HG03439 (cell line): ENCODE measurements around the gene GPBP1.
A peak's percentile ranks its signal among the peaks of the same experiment; 100 is the strongest.
"Not testable (repeated sequence)": the region's sequence is repeated elsewhere in the genome, so short reads cannot be mapped to it uniquely, and the experiment has no call there.

ENCODE experiments used
- ATAC-seq: cut with Tn5 transposase; IDR thresholded peaks from one replicate; pipeline ENCODE4 v1.9.1; 2021; ENCODE audit warnings: mild to moderate bottlenecking, moderate library complexity; ENCODE audit not compliant: unreplicated experiment

Gene GPBP1

DNA sequence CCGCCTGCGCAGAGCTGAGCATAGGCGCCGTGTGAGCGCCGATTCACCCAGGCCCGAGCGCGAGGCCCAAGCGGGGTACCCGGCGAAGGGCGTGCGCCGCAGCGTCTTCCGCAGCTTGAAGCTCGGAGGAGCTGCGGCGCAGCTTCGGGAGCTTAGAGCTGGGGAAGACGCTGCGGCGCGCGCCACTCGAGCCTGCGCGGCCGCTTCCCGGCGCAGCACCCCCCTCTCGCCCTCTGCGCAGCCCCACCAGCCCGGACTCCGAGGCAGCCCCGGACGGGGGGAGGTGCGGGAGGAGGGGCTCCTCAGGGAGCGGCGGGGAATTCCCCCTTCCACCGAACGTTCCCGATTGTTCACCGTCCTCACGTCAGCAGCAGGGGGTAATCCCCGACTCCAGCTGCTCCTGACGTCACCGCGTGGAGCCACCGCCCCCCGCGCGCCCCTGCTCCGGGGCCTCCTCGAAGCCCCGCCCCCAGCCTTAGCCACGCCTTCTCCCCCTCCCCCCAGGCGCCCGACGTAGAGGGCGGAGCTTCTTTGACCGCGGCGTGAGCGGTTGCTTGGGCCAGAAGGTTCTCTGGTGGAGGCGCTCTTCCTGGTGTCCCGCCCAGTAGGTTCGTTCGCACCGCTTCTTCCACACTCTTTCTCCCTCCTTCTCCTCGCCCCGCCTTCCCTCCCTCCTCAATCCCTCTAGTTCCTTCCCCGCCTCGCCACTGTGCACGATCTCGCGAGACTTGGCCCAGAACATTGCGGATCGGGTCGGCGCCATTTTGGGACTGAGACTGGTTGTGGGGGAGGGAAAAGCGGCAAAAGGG is at the start of gene GPBP1:
Gene GPBP1 (plus strand): TSS at position 741 of the 809 bp plus-strand sequence. CDS start 40,072 bp downstream, outside the sequence.
- peak; percentile 63 for ATAC-seq

DNA sequence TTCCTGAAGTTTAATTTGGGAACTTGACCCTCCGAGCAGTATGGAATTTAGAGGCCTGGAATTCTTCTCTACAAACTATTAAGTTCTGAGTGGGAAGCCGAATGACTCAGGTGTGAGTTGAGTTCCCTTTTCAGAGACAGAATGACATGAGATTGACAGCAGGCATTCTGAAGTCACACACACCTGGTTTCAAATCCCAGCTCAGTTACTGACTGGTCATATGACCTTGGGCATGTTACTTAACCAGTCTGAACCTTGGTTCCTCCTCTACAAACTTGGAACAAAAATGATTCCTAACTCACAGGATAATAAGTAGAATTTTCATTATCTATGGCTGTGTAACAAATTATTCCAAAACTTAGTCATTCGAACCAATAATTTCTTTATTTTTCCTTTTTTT is 45.5 kb upstream of the GPBP1 start:
- ATAC-seq: no peak

DNA sequence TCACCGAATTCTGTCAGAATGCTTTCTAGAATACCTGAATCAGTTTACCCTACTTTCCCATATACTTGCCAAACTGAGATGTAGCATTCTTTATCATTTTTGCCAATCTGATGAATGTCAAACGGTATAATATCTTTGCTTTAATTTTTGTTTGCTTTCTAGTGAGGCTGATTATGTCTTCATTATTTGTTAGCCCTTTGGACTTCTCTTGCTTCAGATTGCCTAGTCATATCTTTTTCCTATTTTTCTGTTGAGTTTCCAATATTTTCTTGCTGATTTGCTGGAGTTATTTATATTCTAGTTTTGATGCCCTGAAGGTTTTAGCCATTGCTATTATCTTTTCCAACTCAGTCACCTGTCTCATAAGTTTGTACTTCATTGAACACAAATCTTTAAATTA is 40.3 kb upstream of the GPBP1 start:
- ATAC-seq: no peak

- no peak for ATAC-seq
Observed at GRCh38 chr5:57137401-57137800, 36.5 kb upstream of the GPBP1 start.

GRCh38 chr5:57152316-57152715 is 21.5 kb upstream of the GPBP1 start:
- no peak for ATAC-seq

GRCh38 chr5:57155033-57155432 is 18.8 kb upstream of the GPBP1 start:
- ATAC-seq: no peak

DNA sequence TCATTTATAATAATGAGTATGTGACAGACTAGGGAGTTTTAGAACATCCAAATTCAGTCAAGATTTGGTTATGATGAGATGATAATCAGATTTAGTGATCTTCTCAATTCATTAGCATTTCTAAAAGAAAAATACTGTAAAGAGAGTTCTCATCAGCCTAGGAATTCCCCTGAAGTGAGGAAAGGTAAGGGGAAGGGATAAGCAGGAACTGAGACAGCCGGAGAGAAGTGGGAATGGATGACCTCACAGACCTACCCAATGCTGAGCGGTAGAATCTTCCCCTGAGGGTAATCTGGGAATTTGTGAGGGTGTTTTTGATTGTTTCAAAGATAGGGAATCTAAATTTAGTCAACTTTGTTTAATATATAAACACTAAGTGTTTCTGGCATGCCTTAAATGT is 16.7 kb upstream of the GPBP1 start:
- no peak for ATAC-seq

DNA sequence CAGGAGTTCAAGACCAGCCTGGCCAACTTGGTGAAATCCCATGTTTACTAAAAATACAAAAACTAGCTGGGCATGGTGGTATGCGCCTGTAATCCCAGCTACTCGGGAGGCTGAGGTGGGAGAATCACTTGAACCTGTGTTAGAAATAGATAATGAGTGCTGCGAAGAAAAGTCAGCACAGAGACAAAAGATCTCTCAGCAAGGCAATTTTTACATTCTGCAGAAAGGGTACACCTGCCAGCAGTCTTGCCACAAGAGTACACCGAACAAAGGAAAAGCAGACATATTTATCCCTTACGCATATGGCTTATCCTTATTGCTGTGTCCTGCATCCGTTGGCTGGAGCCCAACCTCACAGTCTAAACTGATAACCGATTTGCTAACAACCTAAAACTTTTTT is 16.2 kb upstream of the GPBP1 start:
- no peak for ATAC-seq

DNA sequence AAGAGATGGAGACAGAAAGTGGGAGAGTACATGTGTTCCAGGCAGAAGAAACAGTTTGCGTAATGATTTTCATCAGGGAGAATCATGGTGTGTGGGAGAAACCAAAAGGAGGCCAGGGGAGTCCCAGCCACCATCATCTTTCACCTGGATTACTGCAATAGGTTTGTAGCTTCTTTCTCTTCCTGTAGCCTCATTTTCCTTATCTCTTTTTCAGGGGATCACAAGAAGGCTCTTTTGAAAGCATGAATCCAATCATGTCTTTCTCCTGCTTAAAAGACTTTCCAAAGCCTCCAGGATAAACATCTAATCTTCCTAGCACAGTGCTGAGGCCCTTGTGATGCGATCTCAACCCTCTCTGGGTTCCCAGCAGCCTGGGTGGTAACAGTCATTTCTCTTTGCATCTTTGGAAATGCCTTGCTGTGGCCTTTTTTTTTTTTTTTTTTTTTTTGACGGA is 10.3 kb upstream of the GPBP1 start:
- no peak for ATAC-seq

DNA sequence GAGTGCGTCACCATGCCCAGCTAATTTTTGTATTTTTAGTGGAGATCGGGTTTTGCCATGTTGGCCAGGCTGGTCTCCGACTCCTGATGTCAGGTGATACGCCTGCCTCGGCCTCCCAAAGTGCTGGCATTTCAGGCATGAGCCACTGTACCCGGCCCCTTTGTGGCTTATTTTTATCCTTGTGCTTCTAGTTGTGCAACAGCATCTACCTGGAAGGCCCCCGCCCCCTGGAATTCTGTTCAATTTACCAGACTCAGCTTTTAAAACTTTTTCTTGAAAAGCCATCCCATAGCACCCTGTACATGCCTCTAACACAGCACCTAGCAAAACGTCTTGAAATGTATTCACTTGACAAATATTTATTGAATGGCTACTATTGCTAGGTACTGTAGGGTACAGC is 9.7 kb upstream of the GPBP1 start:
- no peak for ATAC-seq

GRCh38 chr5:57165171-57165570 is 8.7 kb upstream of the GPBP1 start:
- ATAC-seq: not testable (repeated sequence)

DNA sequence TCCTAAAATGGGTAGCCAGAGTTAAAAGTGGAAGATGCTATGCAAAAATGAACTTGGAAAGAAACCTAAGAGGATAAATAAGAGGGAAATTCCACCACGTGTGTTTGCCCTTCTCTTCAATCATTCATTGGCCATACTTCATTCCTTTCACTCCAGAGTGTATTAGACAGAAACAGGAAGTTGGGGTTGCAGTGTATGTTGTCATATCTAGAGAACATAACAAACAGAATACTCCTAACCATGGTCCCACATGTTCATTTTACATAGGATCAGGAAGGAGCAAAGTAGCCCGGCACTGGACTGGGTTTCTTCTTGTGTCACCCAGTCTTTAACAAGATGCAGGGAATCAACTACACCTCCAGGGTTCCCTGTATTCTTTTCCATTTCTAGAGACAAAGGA is 7.6 kb upstream of the GPBP1 start:
- ATAC-seq: no peak

DNA sequence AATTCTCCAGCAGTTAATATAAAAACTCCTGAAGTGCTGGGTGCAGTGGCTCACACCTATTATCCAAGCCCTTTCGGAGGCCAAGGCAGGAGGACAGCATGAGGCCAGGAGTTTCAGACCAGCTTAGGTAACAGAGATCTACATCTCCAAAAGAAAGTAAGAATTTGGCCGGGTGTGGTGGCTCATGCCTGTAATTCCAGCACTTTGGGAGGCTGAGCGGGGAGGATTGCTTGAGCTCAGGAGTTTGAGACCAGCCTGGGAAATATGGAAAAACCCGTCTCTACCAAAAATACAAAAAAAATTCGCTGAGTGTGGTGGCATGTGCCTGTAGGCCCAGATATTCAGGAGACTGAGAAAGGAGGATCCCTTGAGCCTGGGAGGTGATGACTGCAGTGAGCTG is 6.7 kb upstream of the GPBP1 start:
- no peak for ATAC-seq

DNA sequence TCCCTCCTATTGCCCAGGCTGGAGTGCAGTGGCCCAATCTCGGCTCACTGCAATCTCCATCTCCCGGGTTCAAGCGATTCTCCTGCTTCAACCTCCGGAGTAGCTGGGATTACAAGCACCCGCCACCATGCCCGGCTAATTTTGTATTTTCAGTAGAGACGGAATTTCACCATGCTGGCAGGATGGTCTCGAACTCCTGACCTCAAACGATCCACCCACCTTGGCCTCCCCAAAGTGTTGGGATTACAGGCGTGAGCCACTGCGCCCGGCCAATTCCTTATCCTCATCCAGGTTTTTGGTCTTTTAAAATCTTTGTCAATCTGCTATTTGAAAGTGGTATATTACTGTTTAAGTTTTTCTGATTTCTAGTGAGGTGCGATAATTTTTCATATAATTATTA is 3.7 kb upstream of the GPBP1 start:
- not testable (repeated sequence) for ATAC-seq

DNA sequence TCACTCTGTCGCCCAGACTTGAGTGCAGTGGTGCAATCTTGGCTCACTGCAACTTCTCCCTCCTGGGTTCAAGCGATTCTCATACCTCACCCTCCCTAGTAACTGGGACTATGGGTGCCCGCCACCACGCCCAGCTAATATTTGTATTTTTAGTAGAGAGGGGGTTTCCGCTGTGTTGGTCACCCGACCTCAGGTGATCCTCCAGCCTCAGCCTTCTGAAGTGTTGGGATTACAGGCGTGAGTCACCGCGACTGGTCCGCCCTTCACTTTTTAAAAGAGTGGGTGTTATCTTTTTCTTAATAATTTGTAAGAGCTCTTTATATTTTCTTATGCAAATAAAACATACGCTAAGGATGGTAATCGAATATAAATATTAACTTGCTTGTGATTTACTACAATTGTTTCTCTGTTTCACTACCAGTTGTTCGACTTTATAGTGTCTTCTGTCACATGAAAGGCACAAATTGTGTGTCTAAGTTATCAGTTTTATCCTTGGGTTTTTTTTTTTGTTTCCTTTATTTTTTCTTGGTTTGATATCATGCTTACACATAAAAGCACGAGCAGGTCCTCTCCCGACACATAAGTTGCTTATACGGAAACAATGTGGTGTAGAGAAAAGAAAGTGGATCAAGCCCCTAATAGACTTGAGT is 1.9 kb upstream of the GPBP1 start:
- ATAC-seq: no peak

DNA sequence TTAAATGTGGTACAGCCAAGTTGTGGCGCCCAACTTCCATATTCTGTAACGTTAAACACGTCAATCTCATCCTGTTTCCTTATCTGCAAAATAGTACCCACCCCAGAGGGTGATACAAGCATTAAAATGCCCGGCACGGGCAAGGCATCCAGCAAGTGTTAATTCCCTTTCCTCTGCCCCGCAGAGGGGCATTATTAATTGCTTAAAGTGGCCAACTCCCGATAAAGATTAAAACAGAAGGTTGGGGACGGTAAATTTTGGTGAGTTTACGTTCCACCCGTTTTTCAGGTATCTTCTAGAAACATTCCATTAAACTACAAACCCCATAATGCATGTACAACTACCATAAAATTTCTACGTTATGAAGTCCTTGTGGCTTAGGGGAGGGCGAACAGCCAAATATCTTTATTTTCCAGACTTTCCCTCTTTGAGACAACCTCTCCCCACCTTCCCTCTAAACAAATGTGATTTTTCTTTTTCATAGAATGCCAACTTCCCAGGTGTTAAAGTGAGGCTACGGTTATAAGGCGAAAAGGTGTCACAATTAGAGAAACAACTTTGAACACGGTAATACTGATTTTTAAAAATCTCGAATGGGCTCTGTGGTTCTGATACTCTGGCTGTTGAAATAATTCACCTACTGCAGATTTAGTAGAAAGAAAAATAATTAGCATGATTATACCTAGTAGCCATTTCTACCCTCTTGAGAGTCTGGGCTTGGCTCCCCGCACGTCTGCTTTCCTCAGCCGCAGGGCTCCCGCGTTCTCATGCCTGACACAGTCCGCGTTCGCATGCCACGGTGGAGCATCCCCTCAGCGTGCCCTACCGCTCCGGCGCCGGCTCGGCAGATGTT is 1.2 kb upstream of the GPBP1 start:
- ATAC-seq: no peak

GRCh38 chr5:57174128-57174889 is 450 bp downstream of the GPBP1 start:
- peak; percentile 4 for ATAC-seq

DNA sequence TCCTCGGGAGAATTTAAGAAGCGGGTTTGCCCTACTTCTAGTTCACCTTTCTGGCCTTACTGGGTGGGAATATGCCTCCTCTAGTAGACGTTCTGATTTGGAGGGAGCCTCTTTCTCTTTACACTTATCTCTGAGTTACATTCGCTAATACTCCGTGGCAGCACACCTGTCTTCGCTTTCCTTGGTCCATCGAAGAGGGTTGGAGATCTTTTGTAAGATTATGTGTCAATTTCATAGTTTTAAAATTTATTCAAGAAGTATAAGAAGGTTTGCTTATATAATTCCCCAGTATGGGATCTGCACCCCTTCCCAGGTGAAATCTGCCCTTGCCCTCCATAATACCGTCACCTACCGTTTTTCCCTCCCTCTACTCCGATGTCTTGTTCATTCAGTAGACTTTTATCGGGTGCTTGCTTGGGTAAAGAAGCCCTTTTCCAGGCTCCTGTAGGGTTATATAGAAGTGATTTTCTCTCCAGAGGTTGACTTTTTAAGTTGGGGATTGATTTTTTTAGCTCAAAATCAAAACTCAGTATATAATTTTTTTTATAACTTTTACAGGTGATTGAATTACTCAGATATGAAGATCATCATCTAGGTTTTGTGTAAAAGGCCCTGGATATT is 1.1 kb downstream of the GPBP1 start:
- ATAC-seq: no peak

DNA sequence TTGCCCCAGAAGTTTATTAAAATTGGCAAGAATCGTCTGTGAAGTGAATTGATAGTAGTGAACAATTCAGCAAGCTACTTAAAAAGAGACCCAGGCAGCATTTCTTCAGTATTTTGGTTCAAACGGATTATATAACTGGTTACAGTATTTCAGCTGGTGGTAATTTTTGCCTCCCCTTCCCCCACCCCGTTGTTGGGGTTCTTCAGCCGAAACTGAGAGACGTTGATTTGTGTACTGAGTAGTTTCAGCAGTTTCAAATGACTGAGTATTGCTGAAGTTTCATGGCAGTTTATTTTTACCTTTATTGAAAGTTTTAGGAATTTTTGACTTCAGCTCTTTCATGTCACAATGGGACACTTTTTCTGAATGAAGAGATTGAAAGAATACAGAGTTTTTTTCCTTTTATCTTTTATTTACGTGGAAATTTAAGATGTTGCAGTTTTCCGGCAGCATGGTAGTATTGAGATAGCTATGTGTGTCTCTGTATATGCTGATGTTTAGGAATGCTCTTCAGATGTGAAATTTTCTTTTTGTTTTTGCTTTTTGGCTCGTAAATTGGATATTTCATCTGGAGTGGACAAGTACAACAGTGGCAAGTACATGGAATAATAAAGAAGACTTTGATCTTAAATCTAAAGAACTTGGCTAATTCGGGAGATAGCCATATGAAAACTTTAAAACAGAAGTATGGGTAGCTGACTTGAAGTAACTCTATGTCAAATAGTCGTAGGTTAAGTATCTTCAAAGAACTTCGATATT is 1.9 kb downstream of the GPBP1 start:
- ATAC-seq: peak; percentile 12
